HEK293 (cell line): ENCODE results near the gene KDM6A.

ENCODE experiments used
- CTCF ChIA-PET: fragments of 350-600 bp; formaldehyde crosslinking; extraction: SDS; loops from one replicate; lab custom pipeline; 2021; ENCODE audit warnings: antibody characterized with exemption; lab: Yijun Ruan, JAX
- POLR2A ChIA-PET: fragments of 300-600 bp; formaldehyde crosslinking; extraction: SDS; loops from one replicate; lab custom pipeline; 2020; ENCODE audit warnings: antibody characterized with exemption, inconsistent platforms; lab: Yijun Ruan, JAX
- H3K27ac ChIP-seq: fragments of 200-500 bp; sonication (Bioruptor generic); 2 replicates; pipeline ENCODE4 v1.5.1; 2014; ENCODE audit warnings: low read depth, low read length, control low read depth, inconsistent platforms; ENCODE audit errors: extremely low read depth
- H3K36me3 ChIP-seq, 2 experiments: fragments of 200-500 bp in 1 of 2; sonication (Bioruptor generic) in 1 of 2; 1 replicate in 1 of 2; 2 replicates in 1 of 2; pipeline ENCODE4 v1.5.1; 2014 to 2017; ENCODE audit warnings: inconsistent platforms in 2 of 2, low read length in 2 of 2; ENCODE audit not compliant: control insufficient read depth in 2 of 2, insufficient read depth in 1 of 2
- H3K4me1 ChIP-seq: fragments of 200-500 bp; sonication (Bioruptor generic); 2 replicates; pipeline ENCODE4 v1.5.1; 2014; ENCODE audit warnings: mild to moderate bottlenecking, low read length, inconsistent platforms; ENCODE audit not compliant: control insufficient read depth, insufficient read depth
- H3K4me3 ChIP-seq: 2 replicates; pipeline ENCODE4 v1.5.1; 2011; ENCODE audit warnings: low read depth, mild to moderate bottlenecking, control low read depth, low read length, moderate library complexity
- H3K9me3 ChIP-seq: fragments of 200-500 bp; sonication (Bioruptor generic); 2 replicates; pipeline ENCODE4 v1.5.1; 2014; ENCODE audit warnings: low read depth, low read length, inconsistent platforms; ENCODE audit not compliant: control insufficient read depth, insufficient read depth
- HOXA7 ChIP-seq: sonication (generic); formaldehyde crosslinking; IDR thresholded peaks from 2 replicates; pipeline ENCODE4 v1.8.1; 2022; ENCODE audit warnings: missing genetic modification reagents, borderline replicate concordance
- MYNN ChIP-seq: fragments of 450-650 bp; formaldehyde crosslinking; IDR thresholded peaks from 2 replicates; pipeline ENCODE4 v1.5.1; 2016; ENCODE audit warnings: missing biosample characterization, missing genetic modification characterization, borderline replicate concordance
- OVOL3 ChIP-seq: fragments of 450-650 bp; formaldehyde crosslinking; IDR thresholded peaks from 2 replicates; pipeline ENCODE4 v1.5.1; 2016; ENCODE audit warnings: missing biosample characterization, missing genetic modification characterization
- PRDM1 ChIP-seq: fragments of 450-650 bp; formaldehyde crosslinking; IDR thresholded peaks from 2 replicates; pipeline ENCODE4; 2016; ENCODE audit warnings: missing biosample characterization, missing genetic modification characterization
- SCRT1 ChIP-seq: fragments of 450-650 bp; formaldehyde crosslinking; IDR thresholded peaks from 2 replicates; pipeline ENCODE4 v1.5.1; 2016; ENCODE audit warnings: missing biosample characterization, missing genetic modification characterization, borderline replicate concordance
- SP3 ChIP-seq: fragments of 450-650 bp; formaldehyde crosslinking; IDR thresholded peaks from 2 replicates; pipeline ENCODE4 v1.5.1; 2016; ENCODE audit warnings: missing biosample characterization, missing genetic modification characterization
- ZBTB49 ChIP-seq: fragments of 450-650 bp; formaldehyde crosslinking; IDR thresholded peaks from 2 replicates; pipeline ENCODE4 v1.5.1; 2016; ENCODE audit warnings: missing biosample characterization, missing genetic modification characterization, low read depth
- ZNF133 ChIP-seq: fragments of 450-650 bp; formaldehyde crosslinking; IDR thresholded peaks from 2 replicates; pipeline ENCODE4 v1.5.1; 2016; ENCODE audit warnings: missing biosample characterization, missing genetic modification characterization
- ZNF157 ChIP-seq: fragments of 450-650 bp; formaldehyde crosslinking; IDR thresholded peaks from 2 replicates; pipeline ENCODE4 v1.5.1; 2016; ENCODE audit warnings: missing biosample characterization, missing genetic modification characterization
- ZNF211 ChIP-seq: fragments of 450-650 bp; formaldehyde crosslinking; IDR thresholded peaks from 2 replicates; pipeline ENCODE4 v1.5.1; 2016; ENCODE audit warnings: low read depth, missing biosample characterization, missing genetic modification characterization
- ZNF223 ChIP-seq: fragments of 450-650 bp; formaldehyde crosslinking; IDR thresholded peaks from 2 replicates; pipeline ENCODE4 v1.5.1; 2016; ENCODE audit warnings: missing biosample characterization, missing genetic modification characterization
- ZNF302 ChIP-seq: fragments of 450-650 bp; formaldehyde crosslinking; IDR thresholded peaks from 2 replicates; pipeline ENCODE4 v1.5.1; 2016; ENCODE audit warnings: missing biosample characterization, missing genetic modification characterization, low read depth
- ZNF341 ChIP-seq: fragments of 450-650 bp; formaldehyde crosslinking; IDR thresholded peaks from 2 replicates; pipeline ENCODE4; 2016; ENCODE audit warnings: low read depth, missing biosample characterization, missing genetic modification characterization
- ZNF473 ChIP-seq: fragments of 450-650 bp; formaldehyde crosslinking; IDR thresholded peaks from 2 replicates; pipeline ENCODE4 v1.5.1; 2017; ENCODE audit warnings: missing biosample characterization, missing genetic modification characterization
- ZNF501 ChIP-seq: fragments of 450-650 bp; formaldehyde crosslinking; IDR thresholded peaks from 2 replicates; pipeline ENCODE4 v1.5.1; 2016; ENCODE audit warnings: missing biosample characterization, missing genetic modification characterization
- ZNF555 ChIP-seq: fragments of 450-650 bp; formaldehyde crosslinking; conservative IDR thresholded peaks from 2 replicates; pipeline ENCODE4 v1.5.1; 2017; ENCODE audit warnings: missing biosample characterization, mild to moderate bottlenecking, missing genetic modification characterization, inconsistent platforms
- ZNF558 ChIP-seq: fragments of 450-650 bp; formaldehyde crosslinking; IDR thresholded peaks from 2 replicates; pipeline ENCODE4 v1.5.1; 2016; ENCODE audit warnings: missing biosample characterization, missing genetic modification characterization
- ZNF585B ChIP-seq: fragments of 450-650 bp; formaldehyde crosslinking; IDR thresholded peaks from 2 replicates; pipeline ENCODE4 v1.5.1; 2016; ENCODE audit warnings: missing biosample characterization, missing genetic modification characterization
- ZNF624 ChIP-seq: fragments of 450-650 bp; formaldehyde crosslinking; IDR thresholded peaks from 2 replicates; pipeline ENCODE4 v1.5.1; 2017; ENCODE audit warnings: missing biosample characterization, missing genetic modification characterization
- ZNF654 ChIP-seq: fragments of 450-650 bp; formaldehyde crosslinking; IDR thresholded peaks from 2 replicates; pipeline ENCODE4 v1.5.1; 2016; ENCODE audit warnings: low read depth, missing biosample characterization, missing genetic modification characterization
- ZNF658 ChIP-seq: fragments of 450-650 bp; formaldehyde crosslinking; IDR thresholded peaks from 2 replicates; pipeline ENCODE4; 2016; ENCODE audit warnings: missing biosample characterization, missing genetic modification characterization
- ZNF660 ChIP-seq: fragments of 450-650 bp; IDR thresholded peaks from 2 replicates; pipeline ENCODE4 v1.5.1; 2018; ENCODE audit warnings: missing biosample characterization, mild to moderate bottlenecking, missing genetic modification characterization
- ZNF791 ChIP-seq: fragments of 450-650 bp; formaldehyde crosslinking; IDR thresholded peaks from 2 replicates; pipeline ENCODE4 v1.5.1; 2016; ENCODE audit warnings: missing biosample characterization, missing genetic modification characterization
- ZNF837 ChIP-seq: fragments of 450-650 bp; formaldehyde crosslinking; IDR thresholded peaks from 2 replicates; pipeline ENCODE4 v1.5.1; 2016; ENCODE audit warnings: missing biosample characterization, missing genetic modification characterization
- ZSCAN23 ChIP-seq: fragments of 450-650 bp; formaldehyde crosslinking; IDR thresholded peaks from 2 replicates; pipeline ENCODE4 v1.5.1; 2016; ENCODE audit warnings: missing biosample characterization, missing genetic modification characterization
- TF ChIP-seq, protein P1 (sequence below): fragments of 450-650 bp; formaldehyde crosslinking; IDR thresholded peaks from 2 replicates; pipeline ENCODE4 v1.5.1; 2017; ENCODE audit warnings: missing biosample characterization, missing genetic modification characterization
- TF ChIP-seq, protein P2 (sequence below): fragments of 450-650 bp; formaldehyde crosslinking; IDR thresholded peaks from 2 replicates; pipeline ENCODE4 v1.5.1; 2017; ENCODE audit warnings: missing biosample characterization, missing genetic modification characterization
- TF ChIP-seq, protein P3 (sequence below): fragments of 450-650 bp; formaldehyde crosslinking; IDR thresholded peaks from 2 replicates; pipeline ENCODE4 v1.5.1; 2017; ENCODE audit warnings: missing biosample characterization, missing genetic modification characterization

The KDM6A gene

GRCh38 chrX:45001048-45001447 lies 128.1 kb downstream of the KDM6A start (continued):
- TF ChIP-seq ZNF211 (tag by site-specific recombination) = no peak
- TF ChIP-seq, protein P1, sequence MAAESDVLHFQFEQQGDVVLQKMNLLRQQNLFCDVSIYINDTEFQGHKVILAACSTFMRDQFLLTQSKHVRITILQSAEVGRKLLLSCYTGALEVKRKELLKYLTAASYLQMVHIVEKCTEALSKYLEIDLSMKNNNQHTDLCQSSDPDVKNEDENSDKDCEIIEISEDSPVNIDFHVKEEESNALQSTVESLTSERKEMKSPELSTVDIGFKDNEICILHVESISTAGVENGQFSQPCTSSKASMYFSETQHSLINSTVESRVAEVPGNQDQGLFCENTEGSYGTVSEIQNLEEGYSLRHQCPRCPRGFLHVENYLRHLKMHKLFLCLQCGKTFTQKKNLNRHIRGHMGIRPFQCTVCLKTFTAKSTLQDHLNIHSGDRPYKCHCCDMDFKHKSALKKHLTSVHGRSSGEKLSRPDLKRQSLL (tag by site-specific recombination) = no peak

DNA sequence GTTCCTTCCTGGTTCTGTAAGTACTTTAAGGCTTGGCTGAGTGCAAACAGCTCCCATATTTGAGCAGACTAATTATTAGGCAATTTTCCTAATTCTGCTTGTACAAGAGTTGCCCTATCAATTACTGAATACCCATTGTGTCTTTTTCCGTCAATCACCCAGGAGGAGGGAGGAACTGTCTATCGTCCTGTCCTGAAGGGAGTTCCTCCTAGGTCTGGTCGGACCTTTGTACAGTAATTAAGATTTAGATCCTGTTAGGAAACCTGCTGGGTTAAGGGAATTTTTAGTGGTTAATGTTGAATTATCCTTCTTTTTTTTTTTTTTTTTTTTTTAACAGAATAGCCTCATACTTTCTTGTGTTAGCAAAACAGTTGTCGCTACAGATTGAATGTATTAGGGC lies 130.1 kb downstream of the KDM6A start:
- TF ChIP-seq ZNF624 (tag by site-specific recombination) (no peak), PRDM1 (tag by site-specific recombination) (no peak), ZNF501 (tag by site-specific recombination) (no peak), ZNF157 (no peak), ZNF837 (tag by site-specific recombination) (no peak), ZNF558 (no peak), ZNF302 (tag by site-specific recombination) (no peak), ZNF223 (tag by site-specific recombination) (no peak), ZNF133 (tag by site-specific recombination) (no peak), ZSCAN23 (tag by site-specific recombination) (no peak), ZNF654 (no peak), ZNF791 (tag by site-specific recombination) (no peak), HOXA7 (CRISPR knock-in tag) (no peak), SP3 (no peak), ZNF585B (no peak), MYNN (tag by site-specific recombination) (no peak), ZNF658 (no peak)
- TF ChIP-seq, protein P2, sequence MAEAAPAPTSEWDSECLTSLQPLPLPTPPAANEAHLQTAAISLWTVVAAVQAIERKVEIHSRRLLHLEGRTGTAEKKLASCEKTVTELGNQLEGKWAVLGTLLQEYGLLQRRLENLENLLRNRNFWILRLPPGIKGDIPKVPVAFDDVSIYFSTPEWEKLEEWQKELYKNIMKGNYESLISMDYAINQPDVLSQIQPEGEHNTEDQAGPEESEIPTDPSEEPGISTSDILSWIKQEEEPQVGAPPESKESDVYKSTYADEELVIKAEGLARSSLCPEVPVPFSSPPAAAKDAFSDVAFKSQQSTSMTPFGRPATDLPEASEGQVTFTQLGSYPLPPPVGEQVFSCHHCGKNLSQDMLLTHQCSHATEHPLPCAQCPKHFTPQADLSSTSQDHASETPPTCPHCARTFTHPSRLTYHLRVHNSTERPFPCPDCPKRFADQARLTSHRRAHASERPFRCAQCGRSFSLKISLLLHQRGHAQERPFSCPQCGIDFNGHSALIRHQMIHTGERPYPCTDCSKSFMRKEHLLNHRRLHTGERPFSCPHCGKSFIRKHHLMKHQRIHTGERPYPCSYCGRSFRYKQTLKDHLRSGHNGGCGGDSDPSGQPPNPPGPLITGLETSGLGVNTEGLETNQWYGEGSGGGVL (tag by site-specific recombination) = no peak
- TF ChIP-seq, protein P1 (tag by site-specific recombination) = no peak
- ChIA-PET POLR2A (no interaction called here), CTCF (no interaction called here)
- no peaks in the 10 kb centered on the region for H3K9me3 ChIP-seq
- H3K27ac ChIP-seq = no peak overlapping the region
- no peak overlapping the region for H3K4me3 ChIP-seq
- H3K36me3 ChIP-seq = peaks cover 0 to 4% of the 10 kb centered on the region in 2 experiments; a peak in 1 of 3 replicates
- H3K4me1 ChIP-seq = peaks cover 6% of the 10 kb centered on the region

DNA sequence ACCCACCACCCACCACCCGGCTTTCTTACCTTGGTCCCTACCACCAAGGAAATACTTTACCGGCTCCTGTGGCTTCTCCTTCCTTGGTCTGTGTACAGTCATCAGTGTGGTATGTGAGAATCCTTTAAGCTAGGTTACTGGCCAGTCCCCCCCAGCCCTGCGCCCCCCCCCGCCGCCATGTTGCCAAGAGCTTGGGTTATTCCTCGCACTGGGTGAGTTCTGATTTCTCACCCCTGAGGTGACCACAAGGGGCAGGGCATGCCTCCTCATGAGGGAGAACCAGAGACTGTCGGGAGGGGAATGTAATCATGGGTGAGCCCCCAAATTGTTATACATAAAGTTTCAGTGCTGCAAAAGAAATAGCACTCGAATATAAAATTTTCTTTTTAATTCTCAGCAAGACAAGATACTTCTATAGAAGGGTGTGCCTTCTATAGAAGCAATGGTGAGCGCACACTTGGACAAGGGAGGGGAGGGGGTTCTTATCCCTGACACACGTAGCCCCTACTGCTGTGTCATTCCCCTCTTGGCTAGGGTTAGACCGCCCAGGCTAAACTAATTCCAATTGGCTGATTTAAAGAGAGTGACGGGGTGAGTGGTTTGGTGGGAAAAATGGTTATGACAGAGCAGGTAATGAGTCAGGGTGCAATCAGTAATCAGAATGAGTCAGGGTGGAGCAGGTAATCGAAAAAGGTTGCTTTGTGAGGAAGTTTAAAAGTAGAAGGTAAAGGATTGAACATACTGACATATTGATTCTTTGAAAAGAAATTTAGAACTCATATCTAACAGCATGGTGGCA lies 133.2 kb downstream of the KDM6A start:
- no peak overlapping the region for H3K27ac ChIP-seq
- H3K36me3 ChIP-seq = peaks cover 0 to 4% of the 10 kb centered on the region in 2 experiments; a peak in 1 of 3 replicates
- CTCF ChIA-PET = no interaction called here
- H3K9me3 ChIP-seq = no peaks in the 10 kb centered on the region
- POLR2A ChIA-PET = no interaction called here
- H3K4me1 ChIP-seq = peaks cover 2% of the 10 kb centered on the region
- no peak overlapping the region for H3K4me3 ChIP-seq
- TF ChIP-seq ZBTB49 (tag by site-specific recombination) (no peak), ZNF660 (tag by site-specific recombination) (no peak), ZNF473 (tag by site-specific recombination) (no peak), SCRT1 (tag by site-specific recombination) (no peak), ZNF555 (no peak), OVOL3 (no peak), ZNF341 (tag by site-specific recombination) (no peak)
- TF ChIP-seq, protein P3, sequence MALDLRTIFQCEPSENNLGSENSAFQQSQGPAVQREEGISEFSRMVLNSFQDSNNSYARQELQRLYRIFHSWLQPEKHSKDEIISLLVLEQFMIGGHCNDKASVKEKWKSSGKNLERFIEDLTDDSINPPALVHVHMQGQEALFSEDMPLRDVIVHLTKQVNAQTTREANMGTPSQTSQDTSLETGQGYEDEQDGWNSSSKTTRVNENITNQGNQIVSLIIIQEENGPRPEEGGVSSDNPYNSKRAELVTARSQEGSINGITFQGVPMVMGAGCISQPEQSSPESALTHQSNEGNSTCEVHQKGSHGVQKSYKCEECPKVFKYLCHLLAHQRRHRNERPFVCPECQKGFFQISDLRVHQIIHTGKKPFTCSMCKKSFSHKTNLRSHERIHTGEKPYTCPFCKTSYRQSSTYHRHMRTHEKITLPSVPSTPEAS (tag by site-specific recombination) = no peak
